H9 (cell line): ENCODE data around the gene ODAD2. TPM values are rescaled to one million over a fixed set of nuclear protein-coding genes. Genes with fewer than 3 reads are reported as not detected.

ENCODE experiments used
- DNase-seq: peaks from one replicate; pipeline ENCODE4 v3.0.0-alpha.2; 2017
- H2AFZ ChIP-seq: one replicate; pipeline ENCODE4 v1.6.1; 2013; ENCODE audit warnings: mild to moderate bottlenecking, low read length, control low read depth, moderate library complexity
- H2AK5ac ChIP-seq: 2 replicates; pipeline ENCODE4 v1.6.1; 2013; ENCODE audit warnings: low read length, control low read depth, mixed read lengths; ENCODE audit not compliant: insufficient read length
- H2BK120ac ChIP-seq: one replicate; pipeline ENCODE4 v1.6.1; 2013; ENCODE audit warnings: low read depth, mild to moderate bottlenecking, low read length, control low read depth, inconsistent platforms; ENCODE audit not compliant: poor library complexity, severe bottlenecking
- H2BK12ac ChIP-seq: 2 replicates; pipeline ENCODE4 v1.6.1; 2013; ENCODE audit warnings: low read length, control low read depth, mixed read lengths, low read depth; ENCODE audit not compliant: insufficient read length
- H2BK15ac ChIP-seq: 2 replicates; pipeline ENCODE4 v1.6.1; 2013; ENCODE audit warnings: low read depth, low read length, control low read depth
- H2BK20ac ChIP-seq: one replicate; pipeline ENCODE4 v1.6.1; 2013; ENCODE audit warnings: low read depth, mild to moderate bottlenecking, low read length, control low read depth, inconsistent platforms; ENCODE audit not compliant: poor library complexity, severe bottlenecking
- H2BK5ac ChIP-seq: 2 replicates; pipeline ENCODE4 v1.6.1; 2013; ENCODE audit warnings: low read length, control low read depth, mixed read lengths; ENCODE audit not compliant: insufficient read length
- H3K14ac ChIP-seq: 2 replicates; pipeline ENCODE4 v1.6.1; 2013; ENCODE audit warnings: low read length, control low read depth; ENCODE audit not compliant: insufficient read depth
- H3K18ac ChIP-seq: 2 replicates; pipeline ENCODE4 v1.6.1; 2013; ENCODE audit warnings: low read depth, mild to moderate bottlenecking, mixed read lengths, low read length, control low read depth; ENCODE audit not compliant: insufficient read length
- H3K23ac ChIP-seq: 2 replicates; pipeline ENCODE4 v1.6.1; 2013; ENCODE audit warnings: low read length, control low read depth, mixed read lengths, low read depth; ENCODE audit not compliant: insufficient read length
- H3K23me2 ChIP-seq: 2 replicates; pipeline ENCODE4 v1.6.1; 2013; ENCODE audit warnings: low read depth, mild to moderate bottlenecking, mixed read lengths, low read length, control low read depth; ENCODE audit not compliant: insufficient read length, poor library complexity, severe bottlenecking
- H3K27ac ChIP-seq: 2 replicates; pipeline ENCODE4 v1.5.1; 2013; ENCODE audit warnings: low read length, control low read depth, mixed read lengths, low read depth; ENCODE audit not compliant: insufficient read length
- H3K27me3 ChIP-seq: 2 replicates; pipeline ENCODE4 v1.6.1; 2013; ENCODE audit warnings: low read length, control low read depth, inconsistent platforms; ENCODE audit not compliant: insufficient read depth
- H3K4ac ChIP-seq: 2 replicates; pipeline ENCODE4 v1.6.1; 2013; ENCODE audit warnings: low read depth, mild to moderate bottlenecking, control low read depth, inconsistent platforms, low read length, moderate library complexity
- H3K4me1 ChIP-seq: 2 replicates; pipeline ENCODE4 v1.6.1; 2013; ENCODE audit warnings: low read length, control low read depth, inconsistent platforms; ENCODE audit not compliant: insufficient read depth
- H3K4me2 ChIP-seq: 2 replicates; pipeline ENCODE4 v1.6.1; 2013; ENCODE audit warnings: low read length, control low read depth, mixed read lengths; ENCODE audit not compliant: insufficient read length, insufficient read depth
- H3K56ac ChIP-seq: 2 replicates; pipeline ENCODE4 v1.6.1; 2013; ENCODE audit warnings: low read depth, mild to moderate bottlenecking, mixed read lengths, low read length, control low read depth; ENCODE audit not compliant: insufficient read length
- H3K79me1 ChIP-seq: 2 replicates; pipeline ENCODE4 v1.6.1; 2013; ENCODE audit warnings: low read depth, mild to moderate bottlenecking, moderate library complexity, low read length, control low read depth, inconsistent platforms; ENCODE audit not compliant: insufficient read depth, poor library complexity, severe bottlenecking
- H3K79me2 ChIP-seq: 2 replicates; pipeline ENCODE4 v1.6.1; 2013; ENCODE audit warnings: low read length, control low read depth, inconsistent platforms; ENCODE audit not compliant: insufficient read depth
- H3K9ac ChIP-seq: 2 replicates; pipeline ENCODE4 v1.6.1; 2013; ENCODE audit warnings: low read length, control low read depth, mixed read lengths; ENCODE audit not compliant: insufficient read length; ENCODE audit errors: extremely low read depth
- H3K9me3 ChIP-seq: one replicate; pipeline ENCODE4 v1.6.1; 2013; ENCODE audit warnings: low read depth, low read length, inconsistent platforms; ENCODE audit not compliant: control insufficient read depth
- H3T11ph ChIP-seq: one replicate; pipeline ENCODE4 v1.6.1; 2013; ENCODE audit warnings: mild to moderate bottlenecking, low read length, control low read depth, inconsistent platforms
- H4K20me1 ChIP-seq: one replicate; pipeline ENCODE4 v1.6.1; 2013; ENCODE audit not compliant: control insufficient read depth, insufficient read length, insufficient read depth
- H4K5ac ChIP-seq: 2 replicates; pipeline ENCODE4 v1.6.1; 2013; ENCODE audit warnings: low read depth, mild to moderate bottlenecking, mixed read lengths, low read length, control low read depth; ENCODE audit not compliant: insufficient read length
- H4K8ac ChIP-seq: replicated peaks from 2 replicates; pipeline ENCODE4 v1.6.1; 2013; ENCODE audit warnings: low read length, control low read depth, mixed read lengths, low read depth; ENCODE audit not compliant: insufficient read length
- H4K91ac ChIP-seq: 2 replicates; pipeline ENCODE4 v1.6.1; 2013; ENCODE audit warnings: low read depth, mild to moderate bottlenecking, moderate library complexity, mixed read lengths, low read length, control low read depth; ENCODE audit not compliant: insufficient read length
- H3K27ac Mint-ChIP-seq, 3 experiments: 2 replicates in 2 of 3; 3 replicates in 1 of 3; pipeline ENCODE4 v1.8.0; 2020 to 2021; ENCODE audit warnings: mixed read lengths in 3 of 3, mild to moderate bottlenecking in 1 of 3, moderate library complexity in 1 of 3
- H3K27me3 Mint-ChIP-seq: 2 replicates; pipeline ENCODE4 v1.8.0; 2021; ENCODE audit warnings: low read depth, mild to moderate bottlenecking, moderate library complexity, mixed read lengths
- H3K36me3 Mint-ChIP-seq, 3 experiments: 2 replicates in 2 of 3; 3 replicates in 1 of 3; pipeline ENCODE4 v1.8.0; 2020 to 2021; ENCODE audit warnings: low read depth in 3 of 3, mixed read lengths in 3 of 3; ENCODE audit not compliant: insufficient read depth in 1 of 3
- H3K4me1 Mint-ChIP-seq, 2 experiments: 2 replicates each; pipeline ENCODE4 v1.8.0; 2020; ENCODE audit warnings: mixed read lengths in 2 of 2
- H3K4me3 Mint-ChIP-seq, 2 experiments: 2 replicates in 1 of 2; 3 replicates in 1 of 2; pipeline ENCODE4 v1.8.0; 2020 to 2021; ENCODE audit warnings: mild to moderate bottlenecking in 2 of 2, mixed read lengths in 2 of 2, moderate library complexity in 1 of 2
- H3K9me3 Mint-ChIP-seq, 2 experiments: 2 replicates in 1 of 2; 3 replicates in 1 of 2; pipeline ENCODE4 v1.8.0; 2020; ENCODE audit warnings: mild to moderate bottlenecking in 2 of 2, mixed read lengths in 2 of 2, moderate library complexity in 1 of 2
- CTCF ChIP-seq: fragments of 200-600 bp; sonication (generic); conservative IDR thresholded peaks from 3 replicates; pipeline ENCODE4 v1.8.0; 2021; ENCODE audit warnings: antibody characterized with exemption, mild to moderate bottlenecking
- WGBS: extraction: QIAGEN DNeasy Blood & Tissue Kit; methylation state at CpG from one replicate; pipeline ENCODE4 v1.1.7; 2013; ENCODE audit warnings: missing lambda C conversion rate, low lambda C conversion rate, mixed read lengths; ENCODE audit not compliant: insufficient read length; ENCODE audit errors: extremely low coverage; 5-methylcytosine and 5-hydroxymethylcytosine counted together
- total RNA-seq: library from RNA; stranded (reverse); gene quantifications from 2 replicates; pipeline ENCODE4 v1.2.1, GENCODE V29; 2021

The ODAD2 gene
- total RNA-seq, 1 experiment from 2014 or later, result 4.5 TPM

- WGBS, result no CpG with 5 or more reads among the region's 3 CpGs
- H2BK20ac ChIP-seq, result no peak overlapping the region
- H4K20me1 ChIP-seq, result no peaks in the 10 kb centered on the region
- no peaks in the 10 kb centered on the region for H3K27me3 ChIP-seq
- H2BK12ac ChIP-seq, result no peak overlapping the region
- no peak overlapping the region for H3K14ac ChIP-seq
- no peak overlapping the region for H2BK15ac ChIP-seq
- H2BK5ac ChIP-seq, result no peak overlapping the region
- H3K23me2 ChIP-seq, result no peaks in the 10 kb centered on the region
- H3T11ph ChIP-seq, result no peak overlapping the region
- DNase-seq, result no peak
- no peak overlapping the region for H3K4ac ChIP-seq
- no peak overlapping the region for H3K4me2 ChIP-seq
- H2BK120ac ChIP-seq, result no peak overlapping the region
- Mint-ChIP-seq H3K4me1 (no peaks in the 10 kb centered on the region), H3K4me3 (no peak overlapping the region), H3K27me3 (no peaks in the 10 kb centered on the region), H3K27ac (no peak overlapping the region; a peak in 1 of 7 replicates), H3K9me3 (no peaks in the 10 kb centered on the region), H3K36me3 (no peaks in the 10 kb centered on the region)
- no peak for TF ChIP-seq CTCF
- no peak overlapping the region for H3K9ac ChIP-seq
- no peak overlapping the region for H4K91ac ChIP-seq
- H3K79me1 ChIP-seq, result no peaks in the 10 kb centered on the region
- no peak overlapping the region for H4K8ac ChIP-seq
- no peak overlapping the region for H3K18ac ChIP-seq
- no peak overlapping the region for H3K27ac ChIP-seq
- no peak overlapping the region for H3K23ac ChIP-seq
- no peaks in the 10 kb centered on the region for H3K4me1 ChIP-seq
- H3K9me3 ChIP-seq, result no peaks in the 10 kb centered on the region
- no peak overlapping the region for H2AFZ ChIP-seq
- H4K5ac ChIP-seq, result no peak overlapping the region
- H3K56ac ChIP-seq, result no peak overlapping the region
- H3K79me2 ChIP-seq, result no peaks in the 10 kb centered on the region
- no peak overlapping the region for H2AK5ac ChIP-seq
Measured at GRCh38 chr10:27834476-27834875, 164.4 kb downstream of the ODAD2 start.
